HFFc6 (cell line): ENCODE measurements around the gene TMEM255A. TPM values are rescaled to one million over a fixed set of nuclear protein-coding genes. Genes with fewer than 3 reads are reported as not detected.
A peak's percentile ranks its signal among the peaks of the same experiment; 100 is the strongest.

ENCODE experiments used
- DNase-seq: peaks from one replicate; pipeline ENCODE4 v3.0.0-alpha.2; 2018
- H3K27ac Mint-ChIP-seq: 2 replicates; pipeline ENCODE4 v1.8.0; 2020; ENCODE audit warnings: mild to moderate bottlenecking, mixed read lengths
- H3K27me3 Mint-ChIP-seq: 2 replicates; pipeline ENCODE4 v1.8.0; 2021; ENCODE audit warnings: mild to moderate bottlenecking, moderate library complexity, mixed read lengths; ENCODE audit not compliant: insufficient read depth
- H3K36me3 Mint-ChIP-seq: 2 replicates; pipeline ENCODE4 v1.8.0; 2021; ENCODE audit warnings: low read depth, mixed read lengths
- H3K4me1 Mint-ChIP-seq: 2 replicates; pipeline ENCODE4 v1.8.0; 2020; ENCODE audit warnings: low read depth, mixed read lengths
- H3K4me3 Mint-ChIP-seq: 2 replicates; pipeline ENCODE4 v1.8.0; 2020; ENCODE audit warnings: mild to moderate bottlenecking, moderate library complexity, mixed read lengths
- H3K9me3 Mint-ChIP-seq: 2 replicates; pipeline ENCODE4 v1.8.0; 2020; ENCODE audit warnings: mild to moderate bottlenecking, mixed read lengths
- total RNA-seq, 6 experiments: library from RNA; stranded (reverse); fragmentation: NEBNext Ultra II Directional; extraction: Animal tissue kit (Norgen Biotek cat#: 25700); gene quantifications; 2 replicates in 1 of 6; 3 replicates in 5 of 6; pipeline ENCODE4 v1.2.3, GENCODE V29; 2021
- TF ChIP-seq, protein P1 (sequence below): fragments of 200-600 bp; sonication (generic); IDR thresholded peaks from 2 replicates; pipeline ENCODE4 v1.5.0; 2021; ENCODE audit warnings: antibody characterized with exemption, mild to moderate bottlenecking

TMEM255A gene
- total RNA-seq, 6 experiments from 2014 or later = 0.20 to 0.56 (median 0.33) TPM; not detected in 2

DNA sequence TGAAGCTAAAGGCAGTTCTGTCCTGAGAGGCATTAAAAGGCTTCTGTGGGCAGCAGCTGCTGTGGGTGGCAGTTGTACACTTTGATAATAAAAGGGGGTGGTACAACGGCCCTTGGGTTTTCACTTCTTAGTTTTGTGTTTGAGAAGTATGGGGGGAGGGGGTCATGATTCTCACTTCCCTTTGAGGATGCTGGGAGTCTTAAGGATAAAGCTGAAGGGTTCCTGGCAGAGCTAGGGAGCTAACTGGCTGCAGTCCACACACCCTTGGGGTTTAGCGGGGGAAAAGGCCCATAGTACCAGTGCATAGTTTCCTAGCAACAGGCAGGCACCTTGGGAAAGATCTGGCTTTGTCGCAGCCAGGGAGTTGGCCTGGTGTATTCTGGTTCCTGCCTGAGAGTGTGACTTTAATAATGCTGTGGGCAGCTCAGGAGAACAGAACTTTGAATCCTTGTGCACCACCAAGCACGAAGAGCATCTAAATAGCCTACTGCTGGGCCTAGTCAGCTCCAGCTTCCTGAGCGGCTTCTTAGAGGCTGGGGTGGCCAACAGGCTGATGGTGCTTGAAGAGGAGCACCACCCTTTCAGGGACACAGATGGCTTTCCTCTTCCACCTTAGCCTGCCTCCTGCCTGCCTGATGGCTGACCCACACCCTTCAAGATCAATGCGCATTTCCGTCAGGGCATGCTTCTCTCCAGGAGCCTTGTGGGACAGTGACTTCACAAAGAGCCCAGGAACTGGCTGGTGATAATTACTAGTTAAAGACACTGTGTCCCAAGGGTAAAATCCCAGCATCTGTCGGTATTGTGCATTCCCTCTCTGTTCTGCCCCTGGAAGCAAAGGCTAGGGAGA is 48.2 kb downstream of the TMEM255A start:
- H3K9me3 Mint-ChIP-seq = no peaks in the 10 kb centered on the region
- H3K4me1 Mint-ChIP-seq = no peaks in the 10 kb centered on the region
- H3K27me3 Mint-ChIP-seq = no peaks in the 10 kb centered on the region; the same call in none of the 2 replicates
- H3K4me3 Mint-ChIP-seq = no peak overlapping the region
- H3K27ac Mint-ChIP-seq = no peak overlapping the region
- no peak for DNase-seq
- H3K36me3 Mint-ChIP-seq = no peaks in the 10 kb centered on the region
- TF ChIP-seq, protein P1, sequence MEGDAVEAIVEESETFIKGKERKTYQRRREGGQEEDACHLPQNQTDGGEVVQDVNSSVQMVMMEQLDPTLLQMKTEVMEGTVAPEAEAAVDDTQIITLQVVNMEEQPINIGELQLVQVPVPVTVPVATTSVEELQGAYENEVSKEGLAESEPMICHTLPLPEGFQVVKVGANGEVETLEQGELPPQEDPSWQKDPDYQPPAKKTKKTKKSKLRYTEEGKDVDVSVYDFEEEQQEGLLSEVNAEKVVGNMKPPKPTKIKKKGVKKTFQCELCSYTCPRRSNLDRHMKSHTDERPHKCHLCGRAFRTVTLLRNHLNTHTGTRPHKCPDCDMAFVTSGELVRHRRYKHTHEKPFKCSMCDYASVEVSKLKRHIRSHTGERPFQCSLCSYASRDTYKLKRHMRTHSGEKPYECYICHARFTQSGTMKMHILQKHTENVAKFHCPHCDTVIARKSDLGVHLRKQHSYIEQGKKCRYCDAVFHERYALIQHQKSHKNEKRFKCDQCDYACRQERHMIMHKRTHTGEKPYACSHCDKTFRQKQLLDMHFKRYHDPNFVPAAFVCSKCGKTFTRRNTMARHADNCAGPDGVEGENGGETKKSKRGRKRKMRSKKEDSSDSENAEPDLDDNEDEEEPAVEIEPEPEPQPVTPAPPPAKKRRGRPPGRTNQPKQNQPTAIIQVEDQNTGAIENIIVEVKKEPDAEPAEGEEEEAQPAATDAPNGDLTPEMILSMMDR = no peak

DNA sequence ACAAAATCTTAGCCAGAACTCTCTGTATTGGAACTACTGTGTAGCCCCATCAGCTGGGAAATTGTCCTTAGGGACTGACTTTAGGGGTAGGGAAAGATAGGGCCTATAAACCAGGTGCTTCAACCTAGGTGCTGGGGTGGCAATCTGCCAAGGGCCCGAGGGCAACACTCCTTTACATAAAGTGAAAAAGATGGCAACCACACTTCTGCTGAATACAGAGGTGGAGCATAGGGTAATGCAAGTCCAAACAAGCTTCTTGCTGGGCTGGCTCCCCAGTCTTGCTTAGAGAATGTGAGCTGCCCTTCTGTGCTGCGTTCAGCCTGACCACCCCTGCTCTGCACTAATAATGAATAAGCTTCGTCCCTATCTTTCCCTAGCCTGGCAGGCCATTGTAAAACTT is 50.9 kb downstream of the TMEM255A start:
- TF ChIP-seq, protein P1 = no peak
- H3K4me3 Mint-ChIP-seq = no peak overlapping the region
- no peaks in the 10 kb centered on the region for H3K4me1 Mint-ChIP-seq
- no peak overlapping the region for H3K27ac Mint-ChIP-seq
- no peaks in the 10 kb centered on the region for H3K9me3 Mint-ChIP-seq
- no peaks in the 10 kb centered on the region for H3K36me3 Mint-ChIP-seq
- no peak for DNase-seq
- no peaks in the 10 kb centered on the region; the same call in none of the 2 replicates for H3K27me3 Mint-ChIP-seq

DNA sequence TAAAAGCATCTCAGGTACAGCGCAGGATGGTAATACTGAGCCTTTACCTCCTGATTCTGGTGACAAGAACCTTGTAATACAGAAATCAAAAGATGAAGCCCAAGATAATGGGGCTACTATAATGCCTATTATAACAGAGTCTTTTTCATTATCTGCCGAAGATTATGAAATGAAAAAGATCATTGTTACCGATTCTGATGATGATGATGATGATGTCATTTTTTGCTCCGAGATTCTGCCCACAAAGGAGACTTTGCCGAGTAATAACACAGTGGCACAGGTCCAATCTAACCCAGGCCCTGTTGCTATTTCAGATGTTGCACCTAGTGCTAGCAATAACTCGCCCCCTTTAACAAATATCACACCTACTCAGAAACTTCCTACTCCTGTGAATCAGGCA is 57.5 kb downstream of the TMEM255A start:
- Mint-ChIP-seq H3K36me3 (0 out of 2 replicates have a peak, but pooled peaks cover 5% of the 10 kb centered on the region), H3K27ac (no peak overlapping the region), H3K4me3 (no peak overlapping the region), H3K27me3 (no peaks in the 10 kb centered on the region), H3K9me3 (no peaks in the 10 kb centered on the region), H3K4me1 (peaks cover 13% of the 10 kb centered on the region)
- TF ChIP-seq, protein P1 = no peak
- DNase-seq = no peak

DNA sequence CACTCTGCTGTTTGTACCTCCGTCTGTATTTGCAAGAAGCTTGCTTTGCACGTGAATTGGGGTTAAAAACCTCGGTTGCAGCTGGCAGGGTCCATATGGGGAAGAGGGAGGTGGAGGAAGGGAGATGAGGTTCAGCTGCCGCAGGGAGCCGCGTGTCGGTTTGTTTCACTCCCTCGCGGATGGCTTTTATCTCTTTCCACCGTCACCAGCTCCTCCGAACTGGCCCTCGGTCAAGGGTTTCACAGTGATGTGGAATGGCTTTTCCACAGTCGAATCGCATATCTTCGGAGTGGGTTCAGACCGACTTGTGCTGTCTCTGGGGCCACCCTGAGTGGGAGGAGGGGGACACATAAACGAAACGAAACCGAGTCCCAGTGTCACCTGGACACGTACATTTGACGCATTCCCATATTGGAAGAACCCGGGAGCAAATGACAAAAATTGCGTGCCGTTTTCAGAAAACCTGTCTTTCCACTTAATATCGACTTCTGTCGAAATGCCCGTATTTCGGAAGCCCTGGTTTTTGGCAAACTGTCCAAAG is 59.7 kb downstream of the TMEM255A start:
- no peaks in the 10 kb centered on the region for H3K9me3 Mint-ChIP-seq
- peak overlapping the region; percentile 92 for H3K27ac Mint-ChIP-seq
- peaks cover 13% of the 10 kb centered on the region for H3K4me1 Mint-ChIP-seq
- TF ChIP-seq, protein P1 = no peak
- no peaks in the 10 kb centered on the region; the same call in 1 of the 2 replicates for H3K27me3 Mint-ChIP-seq
- 0 out of 2 replicates have a peak, but pooled peaks cover 5% of the 10 kb centered on the region for H3K36me3 Mint-ChIP-seq
- peak overlapping the region; percentile 96 for H3K4me3 Mint-ChIP-seq
- DNase-seq = peak; percentile 1

DNA sequence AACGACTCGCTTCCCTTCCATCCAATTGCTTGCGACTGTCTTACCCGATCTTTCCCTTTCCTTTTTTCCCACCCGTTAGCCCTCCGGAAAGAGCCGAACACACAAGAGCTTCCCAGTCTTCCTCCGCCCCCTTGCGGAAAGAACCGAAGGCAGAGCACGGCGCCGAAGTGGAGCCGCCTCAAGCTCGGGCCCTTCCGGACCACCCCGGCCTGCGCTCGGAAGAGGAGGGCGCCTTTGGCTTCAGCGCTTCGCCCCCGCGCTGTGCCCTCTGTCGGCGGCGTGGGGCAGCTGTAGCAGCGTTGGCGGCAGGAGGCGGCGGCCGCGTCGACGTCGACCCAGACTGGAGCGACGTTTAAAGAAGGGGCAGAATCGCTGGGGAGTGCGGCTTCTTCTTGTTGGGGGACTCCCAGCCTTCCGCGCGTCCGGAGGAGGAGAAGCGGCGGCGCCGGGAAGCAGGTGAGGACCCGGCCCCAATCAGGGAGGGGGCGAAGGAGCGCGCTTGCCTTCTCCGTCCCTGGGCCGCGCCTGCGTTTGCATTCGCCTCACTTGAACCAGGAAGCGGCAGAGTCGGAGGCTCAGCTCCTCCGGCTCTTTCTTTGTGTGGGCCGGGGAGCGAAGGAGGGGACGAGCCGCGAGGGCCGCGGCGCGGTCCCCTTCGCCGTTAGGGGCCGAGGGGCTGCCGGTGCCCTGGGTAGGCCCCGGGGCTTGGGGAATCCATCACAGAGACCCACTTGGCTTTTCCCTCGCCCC is 60.6 kb downstream of the TMEM255A start, which contains the start of gene ZBTB33:
TSS of gene ZBTB33 (plus strand) at position 291 of the 750 bp plus-strand sequence. CDS start 2,604 bp downstream, outside the sequence.
- TF ChIP-seq, protein P1 = peak; percentile 80
- peak within 1 kb of the TSS; percentile 96 for H3K4me3 Mint-ChIP-seq
- DNase-seq = peak; percentile 91
- H3K27me3 Mint-ChIP-seq = no peaks in the 10 kb centered on the region; the same call in 1 of the 2 replicates
- H3K36me3 Mint-ChIP-seq = 0 out of 2 replicates have a peak, but pooled peaks cover 5% of the 10 kb centered on the region
- H3K4me1 Mint-ChIP-seq = peaks cover 13% of the 10 kb centered on the region
- H3K9me3 Mint-ChIP-seq = no peaks in the 10 kb centered on the region
- H3K27ac Mint-ChIP-seq = peak within 1 kb of the TSS; percentile 92
